B cell (primary cell): ENCODE measurements around the gene NXF3. TPM values are rescaled to one million over a fixed set of nuclear protein-coding genes. Genes with fewer than 3 reads are reported as not detected.

Experiments used
- ATAC-seq: fragments of 200-7000 bp; cut with Tn5 transposase; one replicate; pipeline ENCODE4 v1.10.0; 2021; ENCODE audit warnings: low read depth, mild to moderate bottlenecking, moderate number of reproducible peaks, moderate library complexity
- CTCF ChIA-PET: fragments of 350-600 bp; sonication (Branson Sonifier 250); formaldehyde crosslinking; loops from one replicate; lab custom pipeline; 2021; ENCODE audit warnings: antibody characterized with exemption, inconsistent platforms; lab: Charles Lee
- POLR2A ChIA-PET: fragments of 350-600 bp; sonication (Branson Sonifier 250); formaldehyde crosslinking; loops from one replicate; lab custom pipeline; 2021; ENCODE audit warnings: antibody characterized with exemption; lab: Charles Lee
- DNase-seq: peaks from one replicate; pipeline ENCODE4 v3.0.0; 2013
- H2AFZ ChIP-seq: 2 replicates; pipeline ENCODE4 v1.6.1; 2012; ENCODE audit warnings: mild to moderate bottlenecking, low read depth, low read length; ENCODE audit not compliant: insufficient read depth, poor library complexity, severe bottlenecking
- H3K27ac ChIP-seq, 2 donors: 1 replicate in 1 of 2; 2 replicates in 1 of 2; pipeline ENCODE4 v1.5.1; 2012 to 2013; ENCODE audit warnings: low read length in 2 of 2, mild to moderate bottlenecking in 2 of 2, moderate library complexity in 1 of 2
- H3K27me3 ChIP-seq, 4 experiments: fragments of 200-600 bp in 1 of 4; sonication (generic) in 1 of 4; replicated peaks in 1 of 4; 1 replicate in 2 of 4; 2 replicates in 2 of 4; pipeline versions ENCODE4 v1.6.1 to v1.7.0; 2013 to 2016; ENCODE audit warnings: low read length in 3 of 4, mild to moderate bottlenecking in 2 of 4, mixed read lengths in 1 of 4, moderate library complexity in 1 of 4; ENCODE audit not compliant: insufficient read depth in 4 of 4, control insufficient read depth in 3 of 4; ENCODE audit errors: control extremely low read depth in 1 of 4
- H3K36me3 ChIP-seq, 2 experiments: replicated peaks in 1 of 2; 1 replicate in 1 of 2; 2 replicates in 1 of 2; pipeline versions ENCODE4 v1.6.1 to v1.7.1; 2013; ENCODE audit warnings: low read length in 1 of 2; ENCODE audit not compliant: insufficient read depth in 2 of 2, control insufficient read depth in 1 of 2; ENCODE audit errors: control extremely low read depth in 1 of 2, extremely low read depth in 1 of 2
- H3K4me1 ChIP-seq, 2 donors: fragments of 200-600 bp in 1 of 2; sonication (generic) in 1 of 2; 1 replicate in 1 of 2; 2 replicates in 1 of 2; pipeline versions ENCODE4 v1.5.1 to v1.6.1; 2013 to 2017; ENCODE audit warnings: low read length in 2 of 2; ENCODE audit not compliant: control insufficient read depth in 2 of 2, insufficient read depth in 2 of 2
- H3K4me2 ChIP-seq: replicated peaks from 2 replicates; pipeline ENCODE3; 2012; ENCODE audit warnings: mild to moderate bottlenecking, low read depth, low read length; ENCODE audit not compliant: poor library complexity, severe bottlenecking
- H3K4me3 ChIP-seq, 5 experiments: fragments of 200-600 bp in 1 of 5; sonication (generic) in 1 of 5; 1 replicate in 3 of 5; 2 replicates in 2 of 5; pipeline versions ENCODE4 v1.5.1 to v1.7.0; 2011 to 2016; ENCODE audit warnings: low read length in 4 of 5, mild to moderate bottlenecking in 4 of 5, low read depth in 2 of 5, control low read depth in 1 of 5, moderate library complexity in 1 of 5; ENCODE audit not compliant: insufficient read depth in 1 of 5; ENCODE audit errors: control extremely low read depth in 1 of 5, extremely low read depth in 1 of 5
- H3K79me2 ChIP-seq: fragments of 200-600 bp; sonication (generic); one replicate; pipeline ENCODE4 v1.6.0; 2016; ENCODE audit warnings: low read length; ENCODE audit not compliant: control insufficient read depth, insufficient read depth
- H3K9ac ChIP-seq: fragments of 200-600 bp; sonication (generic); 2 replicates; pipeline ENCODE4 v1.6.1; 2017; ENCODE audit warnings: mild to moderate bottlenecking, low read length, moderate library complexity
- H3K9me3 ChIP-seq, 3 donors: one replicate each; pipeline versions ENCODE4 v1.6.1 to v1.7.1; 2013; ENCODE audit warnings: low read length in 2 of 3; ENCODE audit not compliant: control insufficient read depth in 2 of 3, insufficient read depth in 1 of 3; ENCODE audit errors: control extremely low read depth in 1 of 3
- H4K20me1 ChIP-seq: 2 replicates; pipeline ENCODE4 v1.6.0; 2012; ENCODE audit warnings: mild to moderate bottlenecking, low read length; ENCODE audit not compliant: insufficient read depth, control insufficient read depth, poor library complexity, severe bottlenecking
- H3K27ac Mint-ChIP-seq: one replicate; pipeline ENCODE4 v1.8.0; 2021; ENCODE audit warnings: mixed read lengths
- H3K27me3 Mint-ChIP-seq: one replicate; pipeline ENCODE4 v1.8.0; 2021; ENCODE audit warnings: mixed read lengths
- H3K4me1 Mint-ChIP-seq: one replicate; pipeline ENCODE4 v1.8.0; 2021; ENCODE audit warnings: mixed read lengths
- H3K4me3 Mint-ChIP-seq: one replicate; pipeline ENCODE4 v1.8.0; 2021; ENCODE audit warnings: mixed read lengths
- H3K9me3 Mint-ChIP-seq: one replicate; pipeline ENCODE4 v1.8.0; 2022; ENCODE audit warnings: mixed read lengths; ENCODE audit not compliant: insufficient read depth
- CTCF ChIP-seq: fragments of 200-600 bp; IDR thresholded peaks from one replicate; pipeline ENCODE4 v1.8.0; 2022; ENCODE audit warnings: antibody characterized with exemption, mild to moderate bottlenecking
- EZH2 ChIP-seq: IDR thresholded peaks from 2 replicates; pipeline ENCODE4 v1.6.1; 2012; ENCODE audit warnings: borderline replicate concordance, low read depth, mild to moderate bottlenecking, moderate library complexity, low read length; ENCODE audit not compliant: insufficient read depth, poor library complexity, severe bottlenecking
- WGBS: methylation state at CpG from one replicate; pipeline ENCODE4 v1.1.5; 2013; ENCODE audit warnings: missing lambda C conversion rate; ENCODE audit not compliant: insufficient coverage; 5-methylcytosine and 5-hydroxymethylcytosine counted together
- intact Hi-C: fragments of 100-400 bp; cut with micrococcal nuclease; formaldehyde crosslinking; loops from one replicate; pipeline ENCODE4 v1.10.0; 2022
- polyA plus RNA-seq: library from polyadenylated mRNA; depleted of rRNA; stranded (reverse); fragments of >200 nt; gene quantifications from 2 replicates; pipeline ENCODE4 v1.2.3, GENCODE V29; 2012
- total RNA-seq, 2 donors: library from RNA; stranded (reverse); fragments of 120-200 nt in 1 of 2; gene quantifications; 1 replicate in 1 of 2; 2 replicates in 1 of 2; pipeline versions ENCODE4 v1.2.3 to v1.2.4, GENCODE V29; 2013 to 2022

Gene NXF3
- total and polyA plus RNA-seq, 2 donors (not counting 1 experiment from before 2014, with no cell fraction given): not detected

DNA sequence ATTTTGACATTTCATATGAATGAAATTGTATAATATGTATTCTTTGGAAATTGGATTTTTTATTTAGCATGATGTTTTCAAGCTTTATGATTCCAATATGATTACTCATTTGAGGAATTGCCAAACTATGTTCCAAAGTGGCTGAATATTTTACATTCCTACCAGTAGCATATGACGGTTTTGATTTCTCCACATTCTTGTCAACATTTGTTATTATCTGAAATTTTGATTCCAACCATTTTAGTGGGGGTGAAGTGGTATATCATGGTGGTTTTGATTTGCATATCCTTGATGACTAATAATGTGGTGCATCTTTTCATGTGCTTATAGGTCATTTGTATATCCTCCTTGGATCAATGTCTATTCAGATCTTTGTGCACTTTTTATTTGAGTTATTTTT, 26.3 kb downstream of the NXF3 start:
- CTCF ChIA-PET: no interaction called here

GRCh38 chrX:103063918-103064434, 29.0 kb downstream of the NXF3 start, which contains the start of gene BEX1:
BEX1 (minus strand) TSS chrX:103064171; CDS start chrX:103063274, 897 bp downstream.
- Histone ChIP-seq H3K36me3 (no peaks in the 10 kb centered on the region), H2AFZ (no peak within 1 kb of the TSS), H3K9ac (no peak within 1 kb of the TSS), H3K27me3 (peaks cover 0 to 3% (median 0%) of the 10 kb centered on the region in 4 experiments), H4K20me1 (no peaks in the 10 kb centered on the region), H3K4me3 (peak within 1 kb of the TSS in 1 of 5 experiments; percentile 2), H3K4me2 (peak within 1 kb of the TSS; percentile 14), H3K79me2 (no peaks in the 10 kb centered on the region), H3K27ac (no peak within 1 kb of the TSS), H3K9me3 (no peaks in the 10 kb centered on the region), H3K4me1 (no peaks in the 10 kb centered on the region)
- POLR2A ChIA-PET: no interaction called here
- Mint-ChIP-seq H3K27me3 (peaks cover 6% of the 10 kb centered on the region), H3K4me3 (peak within 1 kb of the TSS; percentile 19), H3K4me1 (peaks cover 2% of the 10 kb centered on the region), H3K9me3 (no peaks in the 10 kb centered on the region), H3K27ac (no peak within 1 kb of the TSS)
- CTCF ChIA-PET: no interaction called here
- WGBS: 6% methylated on average over 17 of the region's 39 CpGs
- intact Hi-C loops: no loop called here
- no peak for TF ChIP-seq CTCF
- TF ChIP-seq EZH2: no peak
- ATAC-seq (no peak), DNase-seq (peak; percentile 4)

More for the DNA sequence above, 26.3 kb downstream of the NXF3 start:
- peaks cover 6% of the 10 kb centered on the region for H3K27me3 Mint-ChIP-seq
- no peak for TF ChIP-seq EZH2
- TF ChIP-seq CTCF: no peak
- POLR2A ChIA-PET: no interaction called here
- Histone ChIP-seq H3K27ac (no peak overlapping the region), H3K9ac (no peak overlapping the region), H2AFZ (no peak overlapping the region), H3K4me2 (no peak overlapping the region), H3K79me2 (no peaks in the 10 kb centered on the region), H3K4me3 (no peak overlapping the region), H3K4me1 (no peaks in the 10 kb centered on the region), H3K36me3 (no peaks in the 10 kb centered on the region), H4K20me1 (no peaks in the 10 kb centered on the region), H3K27me3 (peaks cover 0 to 3% (median 0%) of the 10 kb centered on the region in 4 experiments), H3K9me3 (no peaks in the 10 kb centered on the region)
- no CpG with 5 or more reads among the region's 1 CpG for WGBS
- H3K4me3 Mint-ChIP-seq: no peak overlapping the region
- no peaks in the 10 kb centered on the region for H3K9me3 Mint-ChIP-seq
- H3K4me1 Mint-ChIP-seq: peaks cover 2% of the 10 kb centered on the region
- ATAC-seq (no peak), DNase-seq (no peak)
- intact Hi-C loops: no loop called here
- H3K27ac Mint-ChIP-seq: no peak overlapping the region
